ENCODE results near the gene ANKRD16. TPM values are rescaled to one million over a fixed set of nuclear protein-coding genes. Genes with fewer than 3 reads are reported as not detected.

ANKRD16 gene
- total RNA-seq, 1 experiment from 2014 or later, result 12.2 TPM

DNA sequence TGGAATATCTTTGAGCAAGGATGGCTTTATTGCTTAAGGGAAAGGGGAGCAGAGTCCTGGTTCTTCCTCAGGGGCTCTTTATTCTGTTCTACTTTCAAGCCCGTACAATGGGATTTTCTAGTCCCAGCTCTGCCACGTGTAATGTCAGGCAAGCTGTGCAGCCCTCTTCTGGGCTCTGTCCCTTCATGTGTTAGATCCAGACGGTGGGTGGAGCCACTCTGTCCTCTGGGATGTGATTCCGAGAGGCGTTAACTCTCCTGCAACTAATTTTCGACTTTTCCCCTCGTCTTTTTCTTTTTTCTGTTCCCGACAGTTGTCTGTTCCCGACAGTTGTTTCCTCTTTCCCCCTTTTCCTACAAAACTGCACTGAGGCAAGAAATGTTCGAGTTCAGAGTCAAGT lies 35.2 kb upstream of the ANKRD16 start:
- H3K27ac Mint-ChIP-seq, result no peak overlapping the region; the same call in 1 of the 2 replicates
- no peaks in the 10 kb centered on the region for H3K27me3 Mint-ChIP-seq (ENCODE audit: low read depth)
- H3K36me3 Mint-ChIP-seq, result peaks cover 86% of the 10 kb centered on the region
- ChIA-PET POLR2A (no interaction called here), CTCF (no interaction called here)
- H3K9me3 Mint-ChIP-seq, result no peaks in the 10 kb centered on the region
- H3K4me1 Mint-ChIP-seq, result no peaks in the 10 kb centered on the region
- ATAC-seq, result no peak
- DNase-seq (ENCODE audit: low spot score), result no peak
- no peak for TF ChIP-seq HMGA2 (CRISPR knock-in tag; IDR thresholded peaks at IDR 0.05)
- no peak for TF ChIP-seq FOXK1 (CRISPR knock-in tag; IDR thresholded peaks at IDR 0.05)
- TF ChIP-seq, protein P1, sequence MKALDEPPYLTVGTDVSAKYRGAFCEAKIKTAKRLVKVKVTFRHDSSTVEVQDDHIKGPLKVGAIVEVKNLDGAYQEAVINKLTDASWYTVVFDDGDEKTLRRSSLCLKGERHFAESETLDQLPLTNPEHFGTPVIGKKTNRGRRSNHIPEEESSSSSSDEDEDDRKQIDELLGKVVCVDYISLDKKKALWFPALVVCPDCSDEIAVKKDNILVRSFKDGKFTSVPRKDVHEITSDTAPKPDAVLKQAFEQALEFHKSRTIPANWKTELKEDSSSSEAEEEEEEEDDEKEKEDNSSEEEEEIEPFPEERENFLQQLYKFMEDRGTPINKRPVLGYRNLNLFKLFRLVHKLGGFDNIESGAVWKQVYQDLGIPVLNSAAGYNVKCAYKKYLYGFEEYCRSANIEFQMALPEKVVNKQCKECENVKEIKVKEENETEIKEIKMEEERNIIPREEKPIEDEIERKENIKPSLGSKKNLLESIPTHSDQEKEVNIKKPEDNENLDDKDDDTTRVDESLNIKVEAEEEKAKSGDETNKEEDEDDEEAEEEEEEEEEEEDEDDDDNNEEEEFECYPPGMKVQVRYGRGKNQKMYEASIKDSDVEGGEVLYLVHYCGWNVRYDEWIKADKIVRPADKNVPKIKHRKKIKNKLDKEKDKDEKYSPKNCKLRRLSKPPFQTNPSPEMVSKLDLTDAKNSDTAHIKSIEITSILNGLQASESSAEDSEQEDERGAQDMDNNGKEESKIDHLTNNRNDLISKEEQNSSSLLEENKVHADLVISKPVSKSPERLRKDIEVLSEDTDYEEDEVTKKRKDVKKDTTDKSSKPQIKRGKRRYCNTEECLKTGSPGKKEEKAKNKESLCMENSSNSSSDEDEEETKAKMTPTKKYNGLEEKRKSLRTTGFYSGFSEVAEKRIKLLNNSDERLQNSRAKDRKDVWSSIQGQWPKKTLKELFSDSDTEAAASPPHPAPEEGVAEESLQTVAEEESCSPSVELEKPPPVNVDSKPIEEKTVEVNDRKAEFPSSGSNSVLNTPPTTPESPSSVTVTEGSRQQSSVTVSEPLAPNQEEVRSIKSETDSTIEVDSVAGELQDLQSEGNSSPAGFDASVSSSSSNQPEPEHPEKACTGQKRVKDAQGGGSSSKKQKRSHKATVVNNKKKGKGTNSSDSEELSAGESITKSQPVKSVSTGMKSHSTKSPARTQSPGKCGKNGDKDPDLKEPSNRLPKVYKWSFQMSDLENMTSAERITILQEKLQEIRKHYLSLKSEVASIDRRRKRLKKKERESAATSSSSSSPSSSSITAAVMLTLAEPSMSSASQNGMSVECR (CRISPR knock-in tag; IDR thresholded peaks at IDR 0.05; ENCODE audit: borderline replicate concordance), result no peak
- TF ChIP-seq, protein P2, sequence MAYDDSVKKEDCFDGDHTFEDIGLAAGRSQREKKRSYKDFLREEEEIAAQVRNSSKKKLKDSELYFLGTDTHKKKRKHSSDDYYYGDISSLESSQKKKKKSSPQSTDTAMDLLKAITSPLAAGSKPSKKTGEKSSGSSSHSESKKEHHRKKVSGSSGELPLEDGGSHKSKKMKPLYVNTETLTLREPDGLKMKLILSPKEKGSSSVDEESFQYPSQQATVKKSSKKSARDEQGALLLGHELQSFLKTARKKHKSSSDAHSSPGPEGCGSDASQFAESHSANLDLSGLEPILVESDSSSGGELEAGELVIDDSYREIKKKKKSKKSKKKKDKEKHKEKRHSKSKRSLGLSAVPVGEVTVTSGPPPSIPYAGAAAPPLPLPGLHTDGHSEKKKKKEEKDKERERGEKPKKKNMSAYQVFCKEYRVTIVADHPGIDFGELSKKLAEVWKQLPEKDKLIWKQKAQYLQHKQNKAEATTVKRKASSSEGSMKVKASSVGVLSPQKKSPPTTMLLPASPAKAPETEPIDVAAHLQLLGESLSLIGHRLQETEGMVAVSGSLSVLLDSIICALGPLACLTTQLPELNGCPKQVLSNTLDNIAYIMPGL (CRISPR knock-in tag; IDR thresholded peaks at IDR 0.05), result no peak
- TF ChIP-seq, protein P3, sequence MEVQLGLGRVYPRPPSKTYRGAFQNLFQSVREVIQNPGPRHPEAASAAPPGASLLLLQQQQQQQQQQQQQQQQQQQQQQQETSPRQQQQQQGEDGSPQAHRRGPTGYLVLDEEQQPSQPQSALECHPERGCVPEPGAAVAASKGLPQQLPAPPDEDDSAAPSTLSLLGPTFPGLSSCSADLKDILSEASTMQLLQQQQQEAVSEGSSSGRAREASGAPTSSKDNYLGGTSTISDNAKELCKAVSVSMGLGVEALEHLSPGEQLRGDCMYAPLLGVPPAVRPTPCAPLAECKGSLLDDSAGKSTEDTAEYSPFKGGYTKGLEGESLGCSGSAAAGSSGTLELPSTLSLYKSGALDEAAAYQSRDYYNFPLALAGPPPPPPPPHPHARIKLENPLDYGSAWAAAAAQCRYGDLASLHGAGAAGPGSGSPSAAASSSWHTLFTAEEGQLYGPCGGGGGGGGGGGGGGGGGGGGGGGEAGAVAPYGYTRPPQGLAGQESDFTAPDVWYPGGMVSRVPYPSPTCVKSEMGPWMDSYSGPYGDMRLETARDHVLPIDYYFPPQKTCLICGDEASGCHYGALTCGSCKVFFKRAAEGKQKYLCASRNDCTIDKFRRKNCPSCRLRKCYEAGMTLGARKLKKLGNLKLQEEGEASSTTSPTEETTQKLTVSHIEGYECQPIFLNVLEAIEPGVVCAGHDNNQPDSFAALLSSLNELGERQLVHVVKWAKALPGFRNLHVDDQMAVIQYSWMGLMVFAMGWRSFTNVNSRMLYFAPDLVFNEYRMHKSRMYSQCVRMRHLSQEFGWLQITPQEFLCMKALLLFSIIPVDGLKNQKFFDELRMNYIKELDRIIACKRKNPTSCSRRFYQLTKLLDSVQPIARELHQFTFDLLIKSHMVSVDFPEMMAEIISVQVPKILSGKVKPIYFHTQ (CRISPR knock-in tag; IDR thresholded peaks at IDR 0.05), result no peak
- TF ChIP-seq, protein P4, sequence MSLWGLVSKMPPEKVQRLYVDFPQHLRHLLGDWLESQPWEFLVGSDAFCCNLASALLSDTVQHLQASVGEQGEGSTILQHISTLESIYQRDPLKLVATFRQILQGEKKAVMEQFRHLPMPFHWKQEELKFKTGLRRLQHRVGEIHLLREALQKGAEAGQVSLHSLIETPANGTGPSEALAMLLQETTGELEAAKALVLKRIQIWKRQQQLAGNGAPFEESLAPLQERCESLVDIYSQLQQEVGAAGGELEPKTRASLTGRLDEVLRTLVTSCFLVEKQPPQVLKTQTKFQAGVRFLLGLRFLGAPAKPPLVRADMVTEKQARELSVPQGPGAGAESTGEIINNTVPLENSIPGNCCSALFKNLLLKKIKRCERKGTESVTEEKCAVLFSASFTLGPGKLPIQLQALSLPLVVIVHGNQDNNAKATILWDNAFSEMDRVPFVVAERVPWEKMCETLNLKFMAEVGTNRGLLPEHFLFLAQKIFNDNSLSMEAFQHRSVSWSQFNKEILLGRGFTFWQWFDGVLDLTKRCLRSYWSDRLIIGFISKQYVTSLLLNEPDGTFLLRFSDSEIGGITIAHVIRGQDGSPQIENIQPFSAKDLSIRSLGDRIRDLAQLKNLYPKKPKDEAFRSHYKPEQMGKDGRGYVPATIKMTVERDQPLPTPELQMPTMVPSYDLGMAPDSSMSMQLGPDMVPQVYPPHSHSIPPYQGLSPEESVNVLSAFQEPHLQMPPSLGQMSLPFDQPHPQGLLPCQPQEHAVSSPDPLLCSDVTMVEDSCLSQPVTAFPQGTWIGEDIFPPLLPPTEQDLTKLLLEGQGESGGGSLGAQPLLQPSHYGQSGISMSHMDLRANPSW (CRISPR knock-in tag; conservative IDR thresholded peaks at IDR 0.05; ENCODE audit: low read depth), result no peak
- TF ChIP-seq, protein P5, sequence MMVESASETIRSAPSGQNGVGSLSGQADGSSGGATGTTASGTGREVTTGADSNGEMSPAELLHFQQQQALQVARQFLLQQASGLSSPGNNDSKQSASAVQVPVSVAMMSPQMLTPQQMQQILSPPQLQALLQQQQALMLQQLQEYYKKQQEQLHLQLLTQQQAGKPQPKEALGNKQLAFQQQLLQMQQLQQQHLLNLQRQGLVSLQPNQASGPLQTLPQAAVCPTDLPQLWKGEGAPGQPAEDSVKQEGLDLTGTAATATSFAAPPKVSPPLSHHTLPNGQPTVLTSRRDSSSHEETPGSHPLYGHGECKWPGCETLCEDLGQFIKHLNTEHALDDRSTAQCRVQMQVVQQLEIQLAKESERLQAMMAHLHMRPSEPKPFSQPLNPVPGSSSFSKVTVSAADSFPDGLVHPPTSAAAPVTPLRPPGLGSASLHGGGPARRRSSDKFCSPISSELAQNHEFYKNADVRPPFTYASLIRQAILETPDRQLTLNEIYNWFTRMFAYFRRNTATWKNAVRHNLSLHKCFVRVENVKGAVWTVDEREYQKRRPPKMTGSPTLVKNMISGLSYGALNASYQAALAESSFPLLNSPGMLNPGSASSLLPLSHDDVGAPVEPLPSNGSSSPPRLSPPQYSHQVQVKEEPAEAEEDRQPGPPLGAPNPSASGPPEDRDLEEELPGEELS (CRISPR knock-in tag; IDR thresholded peaks at IDR 0.05), result no peak
- no peak for TF ChIP-seq NFYB (CRISPR knock-in tag; conservative IDR thresholded peaks at IDR 0.05; ENCODE audit: low read depth)
- TF ChIP-seq ETV6 (CRISPR knock-in tag; IDR thresholded peaks at IDR 0.05), result no peak
- TF ChIP-seq MXD4 (CRISPR knock-in tag; IDR thresholded peaks at IDR 0.05; ENCODE audit: borderline replicate concordance), result no peak
- TF ChIP-seq, protein P6, sequence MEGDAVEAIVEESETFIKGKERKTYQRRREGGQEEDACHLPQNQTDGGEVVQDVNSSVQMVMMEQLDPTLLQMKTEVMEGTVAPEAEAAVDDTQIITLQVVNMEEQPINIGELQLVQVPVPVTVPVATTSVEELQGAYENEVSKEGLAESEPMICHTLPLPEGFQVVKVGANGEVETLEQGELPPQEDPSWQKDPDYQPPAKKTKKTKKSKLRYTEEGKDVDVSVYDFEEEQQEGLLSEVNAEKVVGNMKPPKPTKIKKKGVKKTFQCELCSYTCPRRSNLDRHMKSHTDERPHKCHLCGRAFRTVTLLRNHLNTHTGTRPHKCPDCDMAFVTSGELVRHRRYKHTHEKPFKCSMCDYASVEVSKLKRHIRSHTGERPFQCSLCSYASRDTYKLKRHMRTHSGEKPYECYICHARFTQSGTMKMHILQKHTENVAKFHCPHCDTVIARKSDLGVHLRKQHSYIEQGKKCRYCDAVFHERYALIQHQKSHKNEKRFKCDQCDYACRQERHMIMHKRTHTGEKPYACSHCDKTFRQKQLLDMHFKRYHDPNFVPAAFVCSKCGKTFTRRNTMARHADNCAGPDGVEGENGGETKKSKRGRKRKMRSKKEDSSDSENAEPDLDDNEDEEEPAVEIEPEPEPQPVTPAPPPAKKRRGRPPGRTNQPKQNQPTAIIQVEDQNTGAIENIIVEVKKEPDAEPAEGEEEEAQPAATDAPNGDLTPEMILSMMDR (IDR thresholded peaks at IDR 0.05), result no peak
- H3K4me3 Mint-ChIP-seq, result no peak overlapping the region

Data from WTC11 (cell line).